Fibroblast of lung (primary cell): ENCODE measurements around the gene ACSF2. TPM values are rescaled to one million over a fixed set of nuclear protein-coding genes. Genes with fewer than 3 reads are reported as not detected.

ENCODE experiments used
- DNase-seq, 2 donors: peaks; one replicate each; pipeline versions ENCODE4 v3.0.0 to v3.0.0-alpha.2; 2010; ENCODE audit warnings: low read depth in 2 of 2
- H2AFZ ChIP-seq: 2 replicates; pipeline ENCODE4 v1.5.1; 2012; ENCODE audit warnings: low read length, control low read depth, inconsistent platforms
- H3K27ac ChIP-seq: 2 replicates; pipeline ENCODE4 v1.5.1; 2011; ENCODE audit warnings: low read length, control low read depth; ENCODE audit not compliant: insufficient read depth
- H3K27me3 ChIP-seq: 2 replicates; pipeline ENCODE4 v1.5.1; 2011; ENCODE audit warnings: mild to moderate bottlenecking, low read length; ENCODE audit not compliant: control insufficient read depth, insufficient read depth
- H3K36me3 ChIP-seq: 2 replicates; pipeline ENCODE4 v1.5.1; 2011; ENCODE audit warnings: low read length; ENCODE audit not compliant: control insufficient read depth, insufficient read depth
- H3K4me1 ChIP-seq: 2 replicates; pipeline ENCODE4 v1.5.1; 2011; ENCODE audit warnings: low read length; ENCODE audit not compliant: control insufficient read depth, insufficient read depth; ENCODE audit errors: extremely low read depth
- H3K4me2 ChIP-seq: 2 replicates; pipeline ENCODE4 v1.5.1; 2011; ENCODE audit warnings: low read length, control low read depth; ENCODE audit not compliant: insufficient read depth; ENCODE audit errors: extremely low read depth
- H3K4me3 ChIP-seq, 4 experiments: fragments of 200-600 bp in 1 of 4; sonication (generic) in 1 of 4; replicated peaks in 1 of 4; 2 replicates each; pipeline ENCODE4 v1.5.1; 2011 to 2016; ENCODE audit warnings: low read length in 4 of 4, low read depth in 3 of 4, mild to moderate bottlenecking in 3 of 4, control low read depth in 2 of 4, inconsistent platforms in 1 of 4, mixed read lengths in 1 of 4; ENCODE audit not compliant: insufficient read depth in 1 of 4; ENCODE audit errors: control extremely low read depth in 1 of 4
- H3K79me2 ChIP-seq: 2 replicates; pipeline ENCODE4 v1.5.1; 2012; ENCODE audit warnings: mild to moderate bottlenecking, low read length, inconsistent platforms; ENCODE audit not compliant: control insufficient read depth, insufficient read depth
- H3K9ac ChIP-seq: 2 replicates; pipeline ENCODE4 v1.5.1; 2011; ENCODE audit warnings: mild to moderate bottlenecking, low read length, control low read depth; ENCODE audit not compliant: insufficient read depth
- H3K9me3 ChIP-seq: 2 replicates; pipeline ENCODE4 v1.5.1; 2012; ENCODE audit warnings: low read depth, low read length; ENCODE audit not compliant: control insufficient read depth, insufficient read depth
- H4K20me1 ChIP-seq: 2 replicates; pipeline ENCODE4 v1.5.1; 2011; ENCODE audit warnings: low read length; ENCODE audit not compliant: control insufficient read depth, insufficient read depth; ENCODE audit errors: extremely low read depth
- CTCF ChIP-seq, 2 donors: IDR thresholded peaks in 1 of 2; conservative IDR thresholded peaks in 1 of 2; 1 replicate in 1 of 2; 2 replicates in 1 of 2; pipeline ENCODE4 v1.5.1; 2011 to 2012; ENCODE audit warnings: low read length in 2 of 2, control low read depth in 1 of 2, inconsistent platforms in 1 of 2, low read depth in 1 of 2, mild to moderate bottlenecking in 1 of 2
- EZH2 ChIP-seq: IDR thresholded peaks from 2 replicates; pipeline ENCODE4 v1.5.1; 2012; ENCODE audit warnings: low read length, control low read depth, mild to moderate bottlenecking; ENCODE audit errors: missing control alignments
- polyA plus RNA-seq, 2 donors: library from polyadenylated mRNA; depleted of rRNA in 1 of 2; stranded (reverse) in 1 of 2; unstranded in 1 of 2; fragments of >200 nt; gene quantifications; 2 replicates each; pipeline ENCODE4 v1.2.1, GENCODE V29; 2011 to 2012; ENCODE audit warnings: missing spikeins in 1 of 2
- total RNA-seq: library from RNA; depleted of rRNA; stranded (reverse); fragments of >200 nt; gene quantifications from 2 replicates; pipeline ENCODE4 v1.2.1, GENCODE V29; 2014

The ACSF2 gene
- total and polyA plus RNA-seq, 2 donors (not counting 1 experiment from before 2014, with no cell fraction given), result 16.5 to 23.6 TPM

GRCh38 chr17:50380369-50381259 lies 45.4 kb upstream of the ACSF2 start:
- no peak overlapping the region for H2AFZ ChIP-seq
- no peaks in the 10 kb centered on the region for H3K9me3 ChIP-seq
- H3K27ac ChIP-seq, result no peak overlapping the region
- TF ChIP-seq EZH2 (no peak), CTCF (conservative IDR thresholded peaks at IDR 0.05 in 1 of 2, IDR thresholded peaks at IDR 0.05 in 1 of 2; ENCODE audit: low read depth in 1 of 2, low read length in 2 of 2) (no peak)
- peaks cover 29% of the 10 kb centered on the region for H3K36me3 ChIP-seq
- H4K20me1 ChIP-seq, result no peaks in the 10 kb centered on the region
- H3K4me3 ChIP-seq, result no peak overlapping the region
- no peak overlapping the region for H3K9ac ChIP-seq
- DNase-seq, result no peak
- no peaks in the 10 kb centered on the region for H3K79me2 ChIP-seq
- no peak overlapping the region for H3K4me2 ChIP-seq
- no peaks in the 10 kb centered on the region for H3K4me1 ChIP-seq
- no peaks in the 10 kb centered on the region for H3K27me3 ChIP-seq

GRCh38 chr17:50381260-50381815 lies 44.7 kb upstream of the ACSF2 start:
- no peak overlapping the region for H3K9ac ChIP-seq
- no peaks in the 10 kb centered on the region for H4K20me1 ChIP-seq
- H3K4me3 ChIP-seq, result no peak overlapping the region
- H3K27ac ChIP-seq, result no peak overlapping the region
- DNase-seq, result no peak
- no peaks in the 10 kb centered on the region for H3K79me2 ChIP-seq
- H3K36me3 ChIP-seq, result peaks cover 33% of the 10 kb centered on the region
- H3K4me2 ChIP-seq, result no peak overlapping the region
- H3K27me3 ChIP-seq, result no peaks in the 10 kb centered on the region
- H3K4me1 ChIP-seq, result no peaks in the 10 kb centered on the region
- TF ChIP-seq EZH2 (no peak), CTCF (conservative IDR thresholded peaks at IDR 0.05 in 1 of 2, IDR thresholded peaks at IDR 0.05 in 1 of 2; ENCODE audit: low read depth in 1 of 2, low read length in 2 of 2) (no peak)
- H3K9me3 ChIP-seq, result no peaks in the 10 kb centered on the region
- no peak overlapping the region for H2AFZ ChIP-seq

- Histone ChIP-seq H4K20me1 (no peaks in the 10 kb centered on the region), H3K27me3 (no peaks in the 10 kb centered on the region), H3K9ac (no peak overlapping the region), H3K4me1 (no peaks in the 10 kb centered on the region), H3K9me3 (no peaks in the 10 kb centered on the region), H3K27ac (no peak overlapping the region), H2AFZ (no peak overlapping the region), H3K4me3 (no peak overlapping the region), H3K36me3 (peaks cover 35% of the 10 kb centered on the region), H3K4me2 (no peak overlapping the region), H3K79me2 (no peaks in the 10 kb centered on the region)
- no peak for TF ChIP-seq CTCF (conservative IDR thresholded peaks at IDR 0.05 in 1 of 2, IDR thresholded peaks at IDR 0.05 in 1 of 2; ENCODE audit: low read depth in 1 of 2, low read length in 2 of 2)
- no peak for TF ChIP-seq EZH2
- DNase-seq, result peak in 1 of 2 donors; percentile 29
Observed at GRCh38 chr17:50381920-50382319, 44.1 kb upstream of the ACSF2 start.
